Muscle layer of duodenum (tissue), 2 donors: Measurements from ENCODE around the gene CCS.
"Not testable (repeated sequence)": the region's sequence is repeated elsewhere in the genome, so short reads cannot be mapped to it uniquely, and the experiment has no call there.

Experiments used
- H3K27ac ChIP-seq: one replicate; pipeline ENCODE4 v1.7.0; 2013; ENCODE audit warnings: mild to moderate bottlenecking, low read length
- H3K27me3 ChIP-seq: one replicate; pipeline ENCODE4 v1.7.0; 2013; ENCODE audit warnings: low read depth, mild to moderate bottlenecking, control low read depth, low read length
- H3K36me3 ChIP-seq, 2 donors: one replicate each; pipeline ENCODE4 v1.7.0; 2013; ENCODE audit warnings: low read length in 2 of 2, control low read depth in 1 of 2, mild to moderate bottlenecking in 1 of 2; ENCODE audit not compliant: insufficient read depth in 2 of 2, control insufficient read depth in 1 of 2
- H3K4me1 ChIP-seq, 2 donors: one replicate each; pipeline ENCODE4 v1.7.0; 2013; ENCODE audit warnings: low read length in 2 of 2, mild to moderate bottlenecking in 2 of 2, control low read depth in 1 of 2, moderate library complexity in 1 of 2; ENCODE audit not compliant: insufficient read depth in 2 of 2, control insufficient read depth in 1 of 2
- H3K4me3 ChIP-seq, 2 donors: one replicate each; pipeline ENCODE4 v1.7.0; 2013; ENCODE audit warnings: low read length in 2 of 2, low read depth in 1 of 2, mild to moderate bottlenecking in 1 of 2
- H3K9me3 ChIP-seq, 2 donors: one replicate each; pipeline ENCODE4 v1.7.0; 2013; ENCODE audit warnings: low read length in 2 of 2, control low read depth in 1 of 2, mild to moderate bottlenecking in 1 of 2; ENCODE audit not compliant: control insufficient read depth in 1 of 2
- donor health status: healthy.

CCS gene

GRCh38 chr11:66598993-66599392 lies 6.0 kb downstream of the CCS start:
- no peaks in the 10 kb centered on the region for H3K9me3 ChIP-seq
- H3K27me3 ChIP-seq = no peaks in the 10 kb centered on the region
- peaks cover 0 to 32% of the 10 kb centered on the region in 2 donors for H3K4me1 ChIP-seq
- H3K4me3 ChIP-seq = no peak overlapping the region
- no peak overlapping the region for H3K27ac ChIP-seq
- peaks cover 8 to 27% of the 10 kb centered on the region in 2 donors for H3K36me3 ChIP-seq

GRCh38 chr11:66600219-66600618 lies 7.2 kb downstream of the CCS start:
- Histone ChIP-seq H3K4me3 (no peak overlapping the region), H3K9me3 (no peaks in the 10 kb centered on the region), H3K36me3 (peaks cover 8 to 36% of the 10 kb centered on the region in 2 donors), H3K27ac (no peak overlapping the region), H3K4me1 (peaks cover 0 to 23% of the 10 kb centered on the region in 2 donors), H3K27me3 (no peaks in the 10 kb centered on the region)

DNA sequence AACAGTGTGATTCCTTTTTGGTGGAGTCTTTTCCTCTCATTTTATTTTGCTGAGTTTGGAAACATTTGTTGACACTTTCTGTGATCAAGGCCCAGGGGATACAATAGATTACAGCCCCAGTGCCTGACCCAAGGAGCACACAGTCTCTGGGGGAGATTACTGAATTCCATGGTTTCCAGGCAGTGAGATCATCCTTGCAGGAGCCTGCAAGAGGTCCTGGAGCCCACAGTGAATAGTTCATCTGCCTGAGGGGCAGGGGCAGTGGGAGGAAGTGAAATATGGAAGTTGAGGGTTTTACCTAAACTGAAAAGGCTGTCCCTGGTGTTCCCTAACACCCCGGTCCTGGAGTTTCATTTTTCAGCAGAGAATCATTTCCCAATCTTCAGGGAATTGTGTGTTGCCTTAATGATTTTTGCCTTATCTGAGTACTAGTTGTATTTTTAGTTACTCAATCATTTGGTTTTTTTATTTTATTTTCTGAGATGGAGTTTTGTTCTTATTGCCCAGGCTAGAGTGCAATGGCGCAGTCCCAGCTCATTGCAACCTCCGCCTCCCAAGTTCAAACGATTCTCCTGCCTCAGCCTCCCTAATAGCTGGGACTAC lies 7.7 kb downstream of the CCS start:
- Histone ChIP-seq H3K4me1 (peaks cover 0 to 17% of the 10 kb centered on the region in 2 donors), H3K9me3 (no peaks in the 10 kb centered on the region), H3K27me3 (no peaks in the 10 kb centered on the region), H3K4me3 (no peak overlapping the region), H3K36me3 (peaks cover 8 to 41% of the 10 kb centered on the region in 2 donors), H3K27ac (no peak overlapping the region)

GRCh38 chr11:66603072-66603471 lies 10.1 kb downstream of the CCS start:
- Histone ChIP-seq H3K36me3 (peaks cover 8 to 48% of the 10 kb centered on the region in 2 donors), H3K27ac (no peak overlapping the region)

DNA sequence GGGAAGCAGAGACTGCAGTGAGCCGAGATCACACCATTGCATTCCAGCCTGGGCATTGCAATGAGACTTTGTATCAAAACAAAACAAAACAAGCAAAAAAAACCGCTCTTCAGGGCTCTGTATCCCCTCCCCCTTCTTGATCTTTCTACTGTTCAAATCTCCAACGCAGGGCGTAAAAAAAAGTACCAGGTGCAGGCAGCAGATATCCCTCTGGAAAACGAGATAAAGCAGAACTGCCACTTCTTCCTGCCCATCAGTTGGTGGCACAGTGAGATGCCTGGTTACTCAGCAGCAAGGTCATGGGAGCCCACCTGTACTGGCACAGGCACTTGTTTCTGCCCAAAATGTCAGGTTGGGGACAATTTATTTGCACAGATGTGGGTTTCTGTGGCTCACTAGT lies 11.2 kb downstream of the CCS start:
- no peak overlapping the region for H3K27ac ChIP-seq
- H3K36me3 ChIP-seq = peaks cover 8 to 45% of the 10 kb centered on the region in 2 donors
- peaks cover 4 to 28% of the 10 kb centered on the region in 2 donors for H3K4me1 ChIP-seq
- no peaks in the 10 kb centered on the region for H3K27me3 ChIP-seq
- H3K9me3 ChIP-seq = no peaks in the 10 kb centered on the region
- H3K4me3 ChIP-seq = no peak overlapping the region

More at GRCh38 chr11:66603072-66603471, 10.1 kb downstream of the CCS start:
- H3K27me3 ChIP-seq = no peaks in the 10 kb centered on the region
- peaks cover 4 to 24% of the 10 kb centered on the region in 2 donors for H3K4me1 ChIP-seq
- H3K9me3 ChIP-seq = no peaks in the 10 kb centered on the region
- H3K4me3 ChIP-seq = no peak overlapping the region

DNA sequence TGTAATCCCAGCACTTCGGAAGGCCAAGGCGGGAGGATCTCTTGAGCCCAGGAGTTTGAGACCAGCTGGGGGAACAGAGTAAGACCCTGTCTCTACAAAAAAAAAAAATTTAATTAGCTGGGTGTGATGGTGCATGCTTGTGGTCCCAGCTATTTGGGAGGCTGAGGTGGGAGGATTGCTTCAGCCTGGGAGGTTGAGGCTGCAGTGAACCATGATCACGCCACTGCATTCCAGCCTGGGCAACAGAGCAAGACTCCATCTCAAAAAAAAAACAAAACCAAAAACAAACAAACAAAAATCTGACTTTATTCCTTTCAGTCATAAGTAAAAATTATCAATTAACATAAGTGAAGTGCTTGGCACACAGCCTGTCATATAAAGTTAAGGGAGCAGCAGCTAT lies 13.6 kb downstream of the CCS start:
- not testable (repeated sequence) for H3K27me3 ChIP-seq, H3K9me3 ChIP-seq, H3K4me3 ChIP-seq
- Histone ChIP-seq H3K36me3 (peaks cover 0 to 29% of the 10 kb centered on the region in 2 donors), H3K4me1 (peaks cover 4 to 28% of the 10 kb centered on the region in 2 donors), H3K27ac (peak overlapping the region; percentile 75)

- Histone ChIP-seq H3K9me3 (no peaks in the 10 kb centered on the region), H3K27me3 (no peaks in the 10 kb centered on the region), H3K27ac (peak overlapping the region; percentile 75), H3K4me3 (no peak overlapping the region), H3K36me3 (peaks cover 0 to 29% of the 10 kb centered on the region in 2 donors), H3K4me1 (peaks cover 4 to 21% of the 10 kb centered on the region in 2 donors)
These were observed 14.3 kb downstream of the CCS start for GRCh38 chr11:66607126-66607834.

GRCh38 chr11:66609721-66610617 lies 17.0 kb downstream of the CCS start:
- H3K27ac ChIP-seq = no peak overlapping the region
- no peaks in the 10 kb centered on the region for H3K27me3 ChIP-seq
- no peaks in the 10 kb centered on the region for H3K9me3 ChIP-seq
- H3K36me3 ChIP-seq = peaks cover 0 to 15% of the 10 kb centered on the region in 2 donors
- H3K4me3 ChIP-seq = no peak overlapping the region
- H3K4me1 ChIP-seq = peaks cover 4 to 17% of the 10 kb centered on the region in 2 donors

DNA sequence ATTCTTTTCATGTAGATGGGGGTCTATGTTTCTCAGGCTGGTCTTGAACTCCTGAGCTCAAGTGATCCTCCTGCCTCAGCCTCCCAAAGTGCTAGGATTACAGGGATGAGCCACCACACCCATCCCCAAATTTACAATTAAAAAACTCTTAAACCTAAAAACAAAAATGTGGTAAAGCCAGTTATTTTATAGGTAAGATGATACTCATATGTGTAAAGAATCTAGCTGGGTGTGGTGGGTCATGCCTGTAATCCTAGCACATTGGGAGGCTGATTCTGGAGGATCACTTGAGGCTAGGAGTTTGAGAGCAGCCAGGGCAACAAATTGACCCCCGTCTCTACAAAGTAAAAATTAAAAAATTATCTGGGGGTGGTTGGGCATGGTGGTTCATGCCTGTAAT lies 19.5 kb downstream of the CCS start:
- Histone ChIP-seq H3K4me3 (no peak overlapping the region), H3K27ac (no peak overlapping the region), H3K27me3 (no peaks in the 10 kb centered on the region), H3K9me3 (no peaks in the 10 kb centered on the region), H3K4me1 (peaks cover under 1 to 16% of the 10 kb centered on the region in 2 donors), H3K36me3 (no peaks in the 10 kb centered on the region)

- H3K27ac ChIP-seq = no peak overlapping the region
- no peaks in the 10 kb centered on the region for H3K27me3 ChIP-seq
- peaks cover 0 to 4% of the 10 kb centered on the region in 2 donors for H3K36me3 ChIP-seq
- no peaks in the 10 kb centered on the region for H3K9me3 ChIP-seq
- H3K4me3 ChIP-seq = no peak overlapping the region
- H3K4me1 ChIP-seq = peaks cover 10 to 19% of the 10 kb centered on the region in 2 donors
These were observed 21.1 kb downstream of the CCS start for GRCh38 chr11:66614073-66614472.
